ENCODE results near the gene C6orf141.

DNA sequence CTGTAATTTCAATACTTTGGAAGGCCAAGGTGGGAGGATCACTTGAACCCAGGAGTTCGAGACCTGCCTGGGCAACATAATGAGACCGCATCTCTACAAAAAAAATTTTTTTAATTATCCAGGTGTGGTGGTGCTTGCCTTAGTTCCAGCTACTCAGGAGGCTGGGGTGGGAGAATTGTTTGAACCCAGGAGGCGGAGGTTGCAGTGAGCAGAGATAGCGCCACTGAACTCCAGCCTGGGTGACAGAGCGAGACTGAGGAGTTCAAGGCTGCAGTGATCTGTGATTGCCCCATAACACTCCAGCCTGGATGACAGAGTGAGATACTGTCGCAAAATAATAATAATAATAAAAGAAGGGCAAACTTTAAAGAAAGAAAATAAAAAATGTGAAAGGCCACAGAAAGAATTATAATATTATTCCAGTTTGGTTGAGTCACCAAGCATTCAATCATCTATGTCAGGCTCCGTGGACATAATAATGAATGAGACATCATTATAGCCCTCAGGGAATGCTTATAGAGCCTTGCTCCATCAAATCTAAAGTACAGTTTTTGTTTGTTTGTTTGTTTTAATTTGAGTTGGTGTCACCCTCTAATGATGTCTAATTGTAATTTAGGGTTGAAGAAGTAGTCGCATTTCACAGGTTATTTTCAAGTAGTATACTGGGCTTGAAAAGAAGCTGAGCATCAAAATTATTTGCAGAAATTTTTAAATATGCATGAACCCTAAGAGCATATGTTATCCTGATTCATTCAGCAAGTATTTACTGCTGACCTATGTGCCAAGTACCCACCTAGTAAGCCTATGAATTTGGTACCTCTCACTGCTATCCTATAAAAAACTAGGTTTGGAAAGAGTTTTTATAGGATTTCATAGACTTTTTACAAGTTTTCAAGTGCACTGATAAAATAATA lies 35.6 kb upstream of the C6orf141 start:
- TF ChIP-seq TAF1 (IDR thresholded peaks at IDR 0.05; ENCODE audit: low read depth, low read length) (no peak), POLR2AphosphoS5 (IDR thresholded peaks at IDR 0.05; ENCODE audit: low read depth, low read length) (no peak), POLR2A (IDR thresholded peaks at IDR 0.05; ENCODE audit: low read depth, low read length) (no peak)

Data from GM12891 (cell line).